GM21515 (cell line): ENCODE data around the gene GRIK5.

Source experiments
- ATAC-seq: cut with Tn5 transposase; IDR thresholded peaks from one replicate; pipeline ENCODE4 v1.9.1; 2021; ENCODE audit not compliant: unreplicated experiment

The GRIK5 gene

DNA sequence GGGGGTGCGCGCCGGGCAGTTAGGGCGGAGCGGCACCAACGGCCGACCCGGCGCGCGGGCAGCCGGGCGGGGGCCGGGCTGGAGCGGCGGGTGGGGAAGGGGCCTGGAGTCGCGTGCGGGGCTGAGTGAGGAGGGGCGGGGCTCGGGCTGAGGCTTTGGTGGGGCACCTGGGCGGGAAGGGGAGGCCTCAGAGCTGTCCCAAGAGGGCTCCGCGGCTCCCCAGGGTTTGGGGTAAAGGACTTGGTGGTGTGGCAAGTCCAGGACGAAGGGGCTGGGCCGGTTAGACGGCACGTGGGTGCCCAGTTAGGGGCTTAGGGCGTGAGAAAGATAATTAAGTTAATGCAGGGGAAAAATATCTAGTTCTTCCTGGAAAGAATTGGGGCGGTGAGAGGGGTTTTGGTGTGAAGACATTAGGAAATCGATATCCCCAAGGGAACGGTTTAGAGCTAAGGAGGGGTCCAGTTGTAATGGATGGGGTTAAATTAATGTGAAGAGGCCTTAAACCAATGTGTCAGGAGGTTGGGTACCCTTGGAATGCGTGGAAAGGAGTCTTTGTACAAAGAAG is 6.5 kb upstream of the GRIK5 start:
- no peak for ATAC-seq

DNA sequence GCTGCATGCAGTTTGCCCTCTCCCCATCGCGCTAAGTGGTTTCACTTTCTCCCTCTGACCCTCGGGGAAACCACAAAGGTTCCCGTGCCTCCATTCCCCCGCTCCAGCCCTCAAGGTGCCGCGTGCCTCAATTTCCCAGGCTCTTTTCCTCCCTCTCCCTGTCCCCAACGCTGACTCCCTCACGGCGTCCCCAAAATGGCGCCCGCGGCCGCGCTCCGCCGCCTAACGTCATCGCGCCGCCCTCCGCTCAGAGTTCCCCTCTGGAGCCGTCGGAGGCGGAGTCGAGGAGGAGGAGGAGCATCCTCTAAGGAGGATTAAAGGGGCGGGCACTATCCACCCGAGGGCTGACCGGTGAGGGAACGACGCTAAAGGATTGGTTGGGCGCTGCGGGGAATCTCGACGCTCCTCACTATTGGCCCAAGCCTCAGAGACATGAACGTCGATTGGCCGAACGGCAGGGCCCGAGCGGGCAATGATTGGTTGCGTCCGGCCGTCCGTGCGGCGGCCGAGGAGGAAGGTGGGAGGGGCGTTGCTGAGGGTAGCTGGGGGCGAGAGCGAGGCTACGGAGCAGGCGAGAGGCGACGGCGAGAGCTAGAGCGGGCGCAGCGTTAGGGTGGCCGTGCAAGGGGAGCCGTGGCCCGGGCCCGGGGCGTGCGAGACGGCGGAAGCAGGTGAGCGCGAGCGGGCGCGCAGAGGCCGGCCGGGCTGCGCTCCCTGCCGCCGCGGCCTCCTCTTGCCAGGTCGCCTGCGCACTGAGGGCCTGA is 5.8 kb upstream of the GRIK5 start, which contains the start of gene ZNF574:
Gene ZNF574, plus strand, starts transcription at position 551 of the 764 bp plus-strand sequence. CDS start 2,441 bp downstream, outside the sequence.
- ATAC-seq, result peak; percentile 93

DNA sequence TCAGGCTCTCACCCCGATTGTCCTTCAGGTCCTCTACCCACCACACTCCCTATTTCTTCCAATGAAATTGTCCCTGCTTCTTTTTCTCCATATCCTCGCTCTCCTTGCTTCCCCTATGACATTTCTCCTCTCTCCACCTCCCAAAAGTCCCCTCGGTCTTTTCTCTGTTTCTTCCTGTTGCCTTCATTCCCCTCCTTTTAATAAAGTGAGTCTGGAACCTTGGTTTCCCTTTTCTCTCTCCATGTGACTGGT is 5.3 kb upstream of the GRIK5 start:
- ATAC-seq, result no peak

DNA sequence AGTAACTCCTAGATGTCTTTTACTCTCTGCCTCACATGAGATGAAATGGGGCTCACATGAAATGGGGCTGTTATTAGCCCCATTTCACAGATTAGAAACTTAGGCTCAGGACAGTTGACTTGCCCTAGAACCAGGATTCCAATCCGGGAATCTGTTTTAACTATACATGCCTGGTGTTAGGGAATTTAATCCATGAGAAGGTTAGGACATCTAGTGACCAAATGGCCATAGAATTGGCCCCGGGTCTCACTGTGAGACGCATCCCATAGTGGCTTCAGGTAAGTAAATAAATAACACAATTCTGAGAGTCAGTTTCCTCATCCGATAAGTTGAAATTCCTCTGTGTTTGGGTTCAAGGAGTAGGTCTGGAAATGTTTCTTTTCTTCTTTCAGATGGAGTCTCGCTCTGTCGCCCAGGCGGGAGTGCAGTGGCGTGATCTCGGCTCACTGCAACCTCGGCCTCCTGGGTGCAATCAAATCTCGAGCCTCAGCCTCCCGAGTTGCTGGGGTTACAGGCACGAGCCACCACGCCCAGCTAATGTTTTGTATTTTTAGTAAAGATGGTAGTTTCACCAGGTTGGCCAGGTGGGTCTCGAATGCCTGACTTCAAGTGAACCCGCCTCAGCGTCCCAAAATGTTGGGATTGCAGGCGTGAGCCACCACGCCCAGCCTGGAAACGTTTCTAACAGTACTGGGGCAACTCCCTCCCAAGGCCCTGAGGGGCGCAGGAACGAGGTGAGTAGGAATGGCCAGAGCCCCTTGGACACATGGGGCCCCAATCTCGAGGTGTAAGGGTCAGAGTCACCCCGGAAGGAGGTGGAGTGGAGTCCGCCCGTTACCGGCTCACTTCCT is 4.7 kb upstream of the GRIK5 start:
- no peak for ATAC-seq

DNA sequence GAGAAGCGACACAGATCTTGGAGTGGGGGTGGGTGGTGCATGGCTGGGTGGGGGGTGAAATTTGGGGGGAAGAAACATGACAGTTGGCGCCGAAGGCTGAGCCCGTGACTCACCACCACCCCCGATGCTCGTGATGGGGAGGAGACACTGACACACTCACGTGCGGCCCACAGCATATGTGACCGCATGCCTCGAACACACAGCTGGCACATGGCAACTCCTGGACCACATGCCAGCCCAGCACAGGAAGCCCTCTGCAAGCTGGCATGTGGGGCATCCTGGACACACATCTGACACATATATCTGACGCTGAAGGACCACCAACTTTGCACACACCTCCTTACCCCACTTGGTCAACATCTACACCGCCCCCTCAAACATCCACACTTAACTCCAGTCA is 1.2 kb upstream of the GRIK5 start:
- ATAC-seq, result no peak

DNA sequence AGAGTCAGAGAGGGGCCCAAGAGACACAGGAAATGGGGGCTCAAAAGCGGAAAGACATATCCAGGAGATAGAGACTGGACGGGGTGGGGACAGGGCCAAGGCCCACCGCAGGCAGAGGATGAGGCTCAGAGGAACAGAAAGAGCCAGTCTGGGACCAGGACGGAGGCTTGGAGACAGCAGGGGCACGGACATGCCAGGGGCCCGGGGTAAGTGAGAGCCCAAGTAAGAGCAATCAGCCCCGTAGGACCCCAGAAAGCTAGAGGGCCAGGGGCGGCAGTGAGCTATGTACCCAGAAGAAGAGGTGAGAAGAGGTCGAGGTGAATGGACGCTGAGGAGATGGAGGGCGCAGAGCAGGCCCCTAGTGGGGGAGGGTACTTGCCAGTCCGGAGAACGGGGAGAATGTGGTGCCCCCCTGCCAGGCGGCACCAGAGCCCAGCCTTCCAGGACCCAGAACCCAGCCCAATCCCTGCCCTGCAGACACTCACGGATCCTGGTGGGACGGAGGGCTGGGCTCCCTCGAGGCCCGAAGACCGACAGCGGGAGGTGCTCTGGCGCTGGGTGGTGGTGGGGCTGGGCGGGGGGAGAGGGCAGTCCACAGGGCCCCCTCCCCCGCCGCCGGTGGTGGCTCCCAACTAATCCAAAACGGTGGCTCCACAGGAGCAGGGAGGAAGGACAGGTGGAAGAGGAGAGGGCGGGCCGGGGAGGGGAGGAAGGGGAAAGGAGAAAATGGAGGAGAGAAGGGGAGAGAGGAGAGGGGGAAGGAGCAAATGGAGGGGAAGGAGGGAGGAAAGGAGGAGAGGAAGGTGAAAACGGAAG is 1.0 kb downstream of the GRIK5 start:
- ATAC-seq, result no peak

DNA sequence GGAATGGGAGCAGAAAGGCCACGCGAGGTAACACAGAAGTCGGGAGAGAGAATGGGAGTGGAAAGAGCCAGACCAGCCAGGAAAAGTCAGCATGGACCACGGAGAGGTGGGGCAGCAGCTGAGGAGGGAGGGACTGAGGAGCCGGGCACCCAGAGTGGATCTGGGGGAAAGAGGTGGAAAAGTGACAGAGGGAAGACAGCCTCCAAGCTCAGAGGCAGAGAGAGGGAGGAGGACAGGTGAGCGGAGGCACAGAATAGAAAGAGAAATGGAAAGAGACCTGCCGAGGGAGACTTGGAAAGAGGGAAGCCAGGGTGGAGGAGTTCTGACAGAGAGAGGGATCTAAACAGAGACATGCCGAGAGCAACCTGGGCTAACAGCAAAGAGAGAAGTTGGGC is 1.6 kb downstream of the GRIK5 start:
- ATAC-seq, result no peak

DNA sequence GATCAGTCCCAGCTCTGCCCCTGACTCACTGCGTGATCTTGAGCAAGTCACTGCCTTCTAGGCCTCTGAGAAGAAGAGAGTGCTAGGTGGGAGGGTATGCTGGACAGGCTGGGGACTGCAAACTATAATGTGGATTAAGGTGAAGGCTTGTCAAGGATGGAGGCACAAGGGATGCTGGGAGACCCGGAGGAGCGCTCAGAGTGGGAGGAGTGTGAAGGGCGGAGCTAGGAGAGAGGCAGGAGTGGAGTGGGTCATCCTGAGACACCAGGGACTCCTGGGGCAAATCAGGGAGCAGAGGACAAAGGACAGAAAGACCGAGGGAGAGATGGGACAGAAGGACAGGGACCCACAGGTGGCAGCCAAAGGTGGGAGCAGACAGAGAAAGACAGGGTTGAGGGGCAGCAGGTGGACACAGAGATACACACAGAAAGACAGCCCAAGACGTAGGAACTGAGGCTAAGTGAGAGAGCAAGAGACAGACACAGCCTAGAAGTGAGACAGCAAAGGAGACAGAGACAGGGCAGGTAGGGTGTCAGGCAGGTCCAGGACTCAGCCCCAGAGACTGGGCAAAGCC is 2.6 kb downstream of the GRIK5 start:
- no peak for ATAC-seq

DNA sequence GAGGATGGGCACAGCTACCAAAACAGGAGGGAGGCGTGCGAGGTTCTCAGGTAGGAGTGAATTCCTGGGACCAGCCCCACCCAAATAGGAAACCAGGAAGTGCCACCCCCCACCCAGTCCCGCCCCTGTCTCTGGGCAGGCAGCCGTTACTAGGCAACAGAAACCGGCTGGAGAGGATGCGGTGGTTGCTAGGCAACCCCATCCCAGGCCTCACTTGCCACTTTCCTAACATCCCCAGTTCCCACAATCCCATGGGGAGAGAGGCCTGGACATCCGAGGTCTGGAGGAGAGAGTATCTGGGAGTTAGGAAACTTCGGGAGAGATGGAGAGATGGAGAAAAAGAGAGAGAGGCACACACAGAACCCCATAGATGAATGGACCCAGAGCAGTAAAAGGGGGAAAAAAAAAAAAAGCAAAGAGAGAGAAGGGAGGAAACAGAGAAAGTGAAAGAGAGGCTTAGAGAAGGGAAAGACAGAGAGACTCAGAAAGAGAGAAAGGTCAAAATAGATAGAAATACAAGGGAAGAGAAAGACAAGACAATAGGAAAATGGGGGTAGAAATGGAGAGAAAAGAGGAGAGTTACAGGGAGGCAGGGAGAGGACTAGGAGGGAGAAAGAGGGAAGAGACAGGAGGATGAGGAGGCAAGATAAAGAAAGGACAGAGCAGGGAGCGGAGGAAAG is 3.8 kb downstream of the GRIK5 start:
- ATAC-seq, result no peak

DNA sequence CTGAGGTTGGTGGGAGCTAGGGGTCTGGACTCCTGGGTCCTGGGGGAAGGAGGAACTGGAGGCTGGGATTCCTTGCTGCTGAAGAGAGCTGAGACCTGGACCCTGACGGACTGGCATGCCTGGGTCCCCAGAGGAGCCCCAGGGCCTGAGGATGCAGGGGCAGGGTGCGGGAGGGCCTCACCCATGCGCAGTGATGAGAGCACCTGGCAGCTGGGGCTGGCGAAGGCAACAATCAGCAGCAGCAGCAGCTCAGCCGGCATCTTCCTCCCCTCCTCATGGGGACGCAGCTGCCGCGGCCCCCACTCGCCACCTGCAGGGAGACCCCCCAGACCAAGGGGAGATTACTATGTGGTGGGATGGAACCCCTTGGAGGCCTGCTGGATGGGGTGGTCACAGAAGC is 4.5 kb downstream of the GRIK5 start:
- ATAC-seq, result no peak

DNA sequence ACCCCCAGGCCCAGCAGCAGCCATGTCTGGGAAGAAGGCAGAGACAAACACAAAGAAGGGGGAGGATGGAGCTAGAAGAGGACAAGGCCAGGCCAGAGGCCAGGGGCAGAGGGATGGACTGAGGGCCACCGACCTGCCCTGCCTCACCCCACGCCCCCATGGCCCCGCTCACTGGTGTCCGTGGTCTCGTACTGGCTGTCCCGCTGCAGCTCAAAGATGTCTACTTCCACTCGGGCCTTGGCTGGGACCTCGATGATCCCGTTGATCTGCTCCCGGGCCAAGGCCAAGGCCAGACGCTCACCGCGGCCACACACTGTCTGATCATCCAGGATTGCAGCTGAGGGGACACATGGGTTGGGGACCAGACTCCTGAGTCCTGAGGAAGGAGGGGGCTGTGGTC is 5.0 kb downstream of the GRIK5 start:
- ATAC-seq, result no peak

DNA sequence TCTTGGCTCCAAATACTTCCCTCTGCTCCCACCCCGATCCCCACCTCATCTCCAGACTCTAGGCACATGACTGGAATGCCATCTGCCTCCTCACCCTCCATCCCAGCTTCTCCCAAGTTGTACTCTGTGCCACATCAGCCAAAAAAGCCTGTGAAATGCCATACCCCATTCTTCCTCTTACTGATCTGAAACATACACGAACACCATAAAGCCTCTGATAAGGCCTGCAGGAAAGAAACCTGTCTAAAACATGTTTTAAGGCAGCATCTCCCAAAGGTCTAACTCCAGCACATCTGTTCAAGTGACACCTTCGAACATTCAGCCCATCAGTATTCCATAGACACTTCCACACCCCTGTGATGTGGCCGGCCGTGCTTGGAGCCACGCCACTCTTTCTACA is 5.6 kb downstream of the GRIK5 start:
- no peak for ATAC-seq

DNA sequence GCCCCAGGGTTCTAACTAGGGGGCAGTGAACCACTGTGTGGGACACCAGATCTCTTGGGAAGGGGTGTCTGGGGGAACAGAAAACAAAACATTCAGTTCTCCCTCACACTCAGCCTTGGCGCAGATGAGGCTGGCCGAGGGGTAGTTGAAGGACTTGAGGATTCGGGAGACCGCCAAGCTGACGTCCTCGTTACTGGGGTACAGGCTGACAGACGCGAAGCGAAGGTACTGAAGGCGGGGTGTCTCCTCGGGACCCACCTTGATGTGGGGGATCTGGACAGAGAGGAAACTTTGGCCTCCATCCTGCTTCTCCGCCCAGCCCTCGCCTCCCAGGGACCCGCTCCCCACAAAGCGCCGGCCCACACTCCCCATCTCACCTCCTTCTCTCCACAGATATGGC is 7.6 kb downstream of the GRIK5 start:
- ATAC-seq, result no peak

DNA sequence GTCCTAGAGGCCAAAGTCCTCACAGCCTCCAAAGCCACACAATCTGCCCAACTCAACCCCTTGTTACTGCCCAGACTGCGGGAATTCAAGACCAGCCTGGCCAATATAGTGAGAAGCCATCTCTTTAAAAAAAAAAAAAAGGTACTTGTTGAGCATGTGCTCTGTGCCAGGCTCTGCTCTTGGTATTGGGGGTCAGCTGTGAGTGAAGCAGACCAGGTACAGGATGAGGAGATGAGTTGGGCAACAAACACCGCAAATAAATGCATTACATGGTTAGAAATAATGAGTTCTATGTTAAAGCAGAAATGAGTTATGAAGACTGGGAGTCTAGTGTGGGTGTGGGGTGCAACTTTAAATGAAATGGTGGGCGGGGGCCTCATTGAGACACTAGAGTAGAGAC is 9.9 kb downstream of the GRIK5 start:
- ATAC-seq, result no peak

DNA sequence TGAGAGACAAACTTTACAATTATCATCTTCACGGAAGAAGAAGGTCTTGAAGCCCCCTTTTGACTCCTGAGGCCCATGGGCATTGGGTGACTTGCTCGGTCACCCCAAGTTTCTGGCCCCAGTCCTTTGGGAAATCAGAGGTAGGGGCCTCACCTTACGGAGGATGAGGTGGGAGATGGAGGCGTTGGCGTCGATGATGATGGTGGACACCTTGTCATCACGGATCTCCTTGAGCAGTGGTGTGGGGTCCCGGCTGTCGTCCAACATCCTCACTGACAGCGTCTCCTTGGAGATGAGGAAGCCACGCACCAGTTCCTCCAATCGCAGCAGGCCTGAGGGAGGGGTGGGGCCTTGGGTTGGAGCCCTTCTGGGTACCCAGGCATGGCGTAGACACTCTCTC is 10.8 kb downstream of the GRIK5 start:
- ATAC-seq, result no peak

DNA sequence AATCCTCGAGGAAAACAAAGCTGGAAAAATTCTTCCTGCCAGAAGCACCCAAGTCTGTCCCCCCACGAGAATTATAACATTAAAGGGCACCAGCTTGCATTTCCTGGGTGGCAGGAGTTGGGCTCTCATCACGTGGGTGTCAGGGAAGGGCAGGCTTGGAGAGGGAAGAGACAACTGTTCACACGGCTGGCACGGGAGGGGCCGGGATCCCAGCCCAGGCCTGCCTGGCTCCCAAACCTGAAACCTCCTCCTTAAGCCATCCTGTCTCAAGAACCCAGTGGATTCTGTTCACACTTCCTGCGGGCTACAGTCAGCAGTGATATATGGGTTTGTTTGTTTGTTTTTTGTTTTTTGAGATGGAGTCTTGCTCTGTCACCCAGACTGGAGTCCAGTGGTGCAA is 12.2 kb downstream of the GRIK5 start:
- ATAC-seq, result no peak

DNA sequence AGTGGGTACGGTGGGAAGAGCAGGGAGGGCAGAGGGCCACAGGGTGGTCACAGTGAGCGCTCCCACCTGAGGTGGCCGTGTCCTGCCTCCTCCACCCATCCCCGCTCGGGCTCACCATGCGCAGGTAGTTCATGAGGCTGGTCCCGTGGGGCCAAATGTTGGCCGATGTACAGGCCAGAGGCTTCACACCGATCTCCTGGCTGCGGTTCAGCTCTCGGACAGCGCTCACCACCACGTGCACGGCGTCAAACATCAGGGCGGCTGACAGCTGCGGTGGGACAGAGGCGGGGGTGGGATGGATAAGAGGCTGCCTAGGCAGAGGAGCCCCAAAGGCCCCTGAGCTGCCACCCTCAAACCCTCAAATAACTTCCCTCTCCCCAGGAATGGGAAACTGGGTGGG is 15.8 kb downstream of the GRIK5 start:
- no peak for ATAC-seq

DNA sequence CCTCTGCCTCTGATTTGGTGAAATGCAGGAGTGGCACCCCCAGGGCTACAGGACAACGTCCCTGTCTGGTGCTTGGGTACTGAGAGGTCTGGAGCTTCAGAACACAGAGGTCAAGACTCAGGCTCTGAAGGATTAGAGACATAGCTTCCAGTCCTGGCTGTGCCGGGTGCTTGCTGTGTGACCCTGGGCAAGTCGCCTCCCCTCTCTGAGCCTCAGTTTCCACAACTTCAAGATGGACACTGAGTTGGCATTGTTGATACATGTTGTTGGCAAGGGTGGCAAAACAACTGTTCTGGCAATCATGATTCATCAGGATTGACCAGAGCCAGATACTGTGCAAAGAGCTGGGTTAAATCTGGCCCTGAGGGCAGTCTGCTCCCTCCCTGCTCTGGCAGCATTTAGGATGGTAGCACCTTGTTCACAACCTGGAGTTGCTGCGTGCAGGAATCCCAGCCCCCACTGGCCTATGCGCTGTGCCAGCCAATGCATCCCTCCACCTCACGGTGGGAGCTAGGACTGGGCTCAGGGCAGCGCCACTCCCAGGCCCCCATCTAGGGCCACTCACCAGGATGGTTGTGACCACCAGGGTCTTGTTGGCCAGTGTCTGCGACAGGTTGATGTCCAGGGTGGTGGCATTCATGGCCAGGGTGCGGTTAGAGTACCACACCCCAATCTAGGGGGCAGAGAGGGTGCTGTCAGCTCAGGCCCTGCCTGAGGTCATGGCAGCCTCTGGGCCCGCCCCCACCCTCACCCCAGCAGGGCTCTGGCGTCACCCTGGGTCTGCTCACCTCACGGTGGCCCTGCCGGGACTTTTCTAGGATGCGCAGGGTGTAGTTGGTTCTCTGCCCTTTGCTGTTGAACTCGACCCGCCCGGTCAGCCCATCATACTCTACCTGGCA is 16.7 kb downstream of the GRIK5 start:
- ATAC-seq, result no peak

DNA sequence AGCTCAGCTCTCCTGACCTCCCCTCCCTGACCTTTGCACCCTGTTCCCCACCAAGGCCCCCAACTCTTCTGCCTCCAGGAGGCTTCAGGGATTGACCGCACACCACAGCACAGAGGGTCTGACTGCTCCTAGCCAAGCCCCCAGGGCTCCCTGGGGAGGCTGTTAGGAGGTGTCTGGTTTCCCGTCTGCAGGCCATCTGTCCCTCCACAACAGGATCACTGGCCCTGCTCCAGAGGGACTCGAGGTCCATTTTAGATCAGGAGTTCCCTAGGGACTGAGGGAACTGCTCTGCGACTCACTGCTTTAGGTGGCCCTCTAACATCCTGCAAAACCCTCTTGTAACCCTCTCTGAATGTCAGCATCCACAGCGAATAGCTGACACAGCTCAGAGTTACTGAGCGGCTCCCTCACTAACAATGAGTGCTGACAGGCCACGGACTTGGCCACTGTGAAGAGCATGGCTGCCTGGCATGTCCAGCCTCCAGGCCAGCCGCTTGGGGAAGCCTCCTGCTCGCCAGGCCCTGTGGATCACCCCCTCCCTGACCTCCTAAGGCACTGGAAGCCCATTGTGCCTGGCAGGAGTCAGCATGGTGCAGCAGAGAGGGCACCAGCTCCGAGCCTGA is 17.7 kb downstream of the GRIK5 start:
- no peak for ATAC-seq
